ENCODE measurements around the gene VILL.

Gene VILL

DNA sequence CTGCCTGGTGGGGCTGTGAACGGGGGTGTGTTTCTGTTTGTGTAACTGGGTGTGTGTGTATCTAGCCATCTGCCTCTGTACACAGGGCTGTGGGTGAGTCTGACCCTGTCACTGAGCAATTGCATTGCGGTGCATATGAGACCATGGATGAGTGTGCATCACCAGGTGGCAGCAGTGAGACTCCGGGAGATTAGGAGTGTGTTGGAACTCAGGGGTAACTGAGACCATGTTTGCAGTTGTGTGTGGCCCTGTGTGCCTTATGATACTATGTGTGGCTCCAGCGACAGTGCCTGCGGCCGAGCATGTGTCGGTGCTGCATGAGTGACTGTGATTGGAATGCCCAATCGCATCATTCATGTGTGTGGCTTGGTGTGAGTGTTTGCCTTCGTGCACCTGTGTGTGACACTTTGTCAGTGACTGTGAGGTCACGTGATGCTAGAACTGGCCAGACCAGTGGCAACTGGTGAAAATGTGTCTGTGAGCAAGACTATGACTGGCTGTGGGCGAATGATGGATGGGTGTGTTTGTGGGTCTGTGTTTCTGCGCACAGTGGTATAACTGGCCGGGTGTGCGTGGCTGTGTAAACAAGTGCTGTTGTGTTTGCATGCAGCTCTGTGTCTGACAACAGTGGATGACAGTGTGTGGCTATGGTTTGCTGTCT lies 14.0 kb downstream of the VILL start:
- H3K4me1 ChIP-seq (ENCODE audit: control insufficient read depth, insufficient read depth, low read depth, low read length): peaks cover 2% of the 10 kb centered on the region
- DNase-seq: peak; percentile 72
- no peak overlapping the region for H4K91ac ChIP-seq (ENCODE audit: low read length)
- H3K9me3 ChIP-seq (ENCODE audit: control insufficient read depth, low read length): no peaks in the 10 kb centered on the region
- WGBS: 84% methylated on average over 14 of the region's 14 CpGs
- no peak overlapping the region for H3K4me2 ChIP-seq (ENCODE audit: low read length, poor library complexity, severe bottlenecking)
- H2BK15ac ChIP-seq (ENCODE audit: low read depth, poor library complexity, severe bottlenecking): no peak overlapping the region
- H2BK5ac ChIP-seq (ENCODE audit: low read depth, low read length, poor library complexity, severe bottlenecking): no peak overlapping the region
- no peak overlapping the region for H4K8ac ChIP-seq (ENCODE audit: low read length)
- no peak overlapping the region for H2BK12ac ChIP-seq (ENCODE audit: low read length in 2 of 2)
- peak overlapping the region; percentile 31 for H3K9ac ChIP-seq (ENCODE audit: low read length)
- H3K4ac ChIP-seq (ENCODE audit: low read depth in 1 of 2, low read length in 2 of 2): no peak overlapping the region
- no peak overlapping the region for H3K14ac ChIP-seq (ENCODE audit: low read length in 2 of 2)
- H3K23ac ChIP-seq (ENCODE audit: low read length in 2 of 2): no peak overlapping the region
- no peak overlapping the region for H3K27ac ChIP-seq (ENCODE audit: low read length, poor library complexity, severe bottlenecking)
- H3K4me3 ChIP-seq (ENCODE audit: insufficient read depth in 1 of 2, low read depth in 1 of 2, low read length in 2 of 2): no peak overlapping the region
- H3K36me3 ChIP-seq (ENCODE audit: control insufficient read depth in 1 of 2, insufficient read depth in 2 of 2, low read depth in 1 of 2, low read length in 2 of 2): peaks cover 39 to 64% of the 10 kb centered on the region in 2 experiments
- H2AK5ac ChIP-seq (ENCODE audit: low read length, severe bottlenecking): no peak overlapping the region
- no peaks in the 10 kb centered on the region for H3K79me1 ChIP-seq (replicated peaks; ENCODE audit: low read length, poor library complexity, severe bottlenecking)
- no peak overlapping the region for H2BK120ac ChIP-seq (ENCODE audit: low read depth, low read length)
- no peak overlapping the region for H2AFZ ChIP-seq (ENCODE audit: low read depth, low read length)
- no peaks in the 10 kb centered on the region for H3K27me3 ChIP-seq (ENCODE audit: control insufficient read depth in 1 of 2, insufficient read depth in 1 of 2, low read length in 2 of 2)
- H3K18ac ChIP-seq (ENCODE audit: low read depth in 1 of 2, low read length in 2 of 2): no peak overlapping the region

DNA sequence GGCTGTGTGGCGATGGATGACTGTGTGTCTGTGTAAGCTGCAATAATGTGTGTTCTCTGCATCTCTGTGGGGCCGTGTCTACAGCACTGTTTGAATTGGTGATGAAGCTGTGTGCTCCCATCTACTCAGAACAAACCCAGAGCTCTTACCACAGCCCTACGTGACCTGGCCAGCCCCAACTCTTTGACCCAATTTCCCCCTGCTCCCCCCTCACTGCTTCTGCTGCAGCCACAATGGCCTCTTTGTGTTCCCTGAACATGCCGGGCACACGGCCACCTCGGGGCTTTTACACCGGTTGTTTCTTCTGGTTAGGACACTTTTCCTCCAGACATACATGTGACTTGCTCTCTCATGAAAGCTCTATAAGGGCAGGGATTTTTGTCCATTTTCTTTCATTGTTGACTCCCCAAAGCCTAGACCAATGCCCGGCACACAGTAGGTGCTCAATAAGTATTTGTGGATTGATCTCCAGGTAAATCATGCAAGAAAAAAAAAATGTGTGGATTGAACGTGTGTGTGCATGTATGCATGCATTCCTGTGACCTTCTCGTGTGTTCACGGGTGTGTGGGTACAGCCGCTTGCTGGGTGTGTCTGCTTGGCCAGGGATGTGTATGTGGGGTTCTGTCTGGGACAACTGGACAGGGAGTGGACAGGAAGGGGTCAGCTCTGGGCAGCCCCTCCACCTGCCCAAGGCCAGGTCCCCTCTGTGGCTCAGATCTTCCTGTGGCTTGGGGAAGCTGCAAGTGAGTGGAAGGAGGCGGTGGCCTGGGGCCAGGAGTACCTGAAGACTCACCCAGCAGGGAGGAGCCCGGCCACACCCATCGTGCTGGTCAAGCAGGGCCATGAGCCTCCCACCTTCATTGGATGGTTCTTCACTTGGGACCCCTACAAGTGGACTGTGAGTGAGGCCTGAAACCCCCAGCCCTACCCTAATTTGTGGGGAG lies 14.8 kb downstream of the VILL start:
- WGBS: 93% methylated on average over 13 of the region's 15 CpGs

DNA sequence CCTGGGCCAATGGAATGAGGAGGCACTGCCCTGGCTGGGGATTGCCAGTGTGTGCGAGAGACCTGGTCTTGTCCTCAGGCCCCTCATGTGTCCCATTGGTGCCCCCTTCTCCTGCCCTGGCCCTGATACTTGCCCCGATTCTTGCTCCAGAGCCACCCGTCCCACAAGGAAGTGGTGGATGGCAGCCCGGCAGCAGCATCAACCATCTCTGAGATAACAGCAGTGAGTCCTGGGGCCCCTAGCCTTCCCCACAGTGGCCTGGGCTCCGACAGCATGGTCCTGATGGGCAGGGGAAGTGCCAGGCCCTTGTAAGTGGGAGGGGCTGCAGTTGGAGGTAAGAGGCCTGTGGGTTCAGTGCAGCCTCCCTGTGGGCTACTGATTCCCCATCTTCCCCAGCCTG lies 15.4 kb downstream of the VILL start:
- no peak overlapping the region for H2BK5ac ChIP-seq (ENCODE audit: low read depth, low read length, poor library complexity, severe bottlenecking)
- H2BK12ac ChIP-seq (ENCODE audit: low read length in 2 of 2): no peak overlapping the region
- H2AFZ ChIP-seq (ENCODE audit: low read depth, low read length): no peak overlapping the region
- H4K8ac ChIP-seq (ENCODE audit: low read length): no peak overlapping the region
- H3K36me3 ChIP-seq (ENCODE audit: control insufficient read depth in 1 of 2, insufficient read depth in 2 of 2, low read depth in 1 of 2, low read length in 2 of 2): peaks cover 53 to 66% of the 10 kb centered on the region in 2 experiments
- no peak overlapping the region for H2BK15ac ChIP-seq (ENCODE audit: low read depth, poor library complexity, severe bottlenecking)
- H3K4me1 ChIP-seq (ENCODE audit: control insufficient read depth, insufficient read depth, low read depth, low read length): peaks cover 2% of the 10 kb centered on the region
- H3K9me3 ChIP-seq (ENCODE audit: control insufficient read depth, low read length): no peaks in the 10 kb centered on the region
- no peak overlapping the region for H3K4me2 ChIP-seq (ENCODE audit: low read length, poor library complexity, severe bottlenecking)
- H3K14ac ChIP-seq (ENCODE audit: low read length in 2 of 2): no peak overlapping the region
- no peak for DNase-seq
- H2BK120ac ChIP-seq (ENCODE audit: low read depth, low read length): no peak overlapping the region
- no peaks in the 10 kb centered on the region for H3K27me3 ChIP-seq (ENCODE audit: control insufficient read depth in 1 of 2, insufficient read depth in 1 of 2, low read length in 2 of 2)
- H3K79me1 ChIP-seq (replicated peaks; ENCODE audit: low read length, poor library complexity, severe bottlenecking): no peaks in the 10 kb centered on the region
- H3K9ac ChIP-seq (ENCODE audit: low read length): no peak overlapping the region
- H3K27ac ChIP-seq (ENCODE audit: low read length, poor library complexity, severe bottlenecking): no peak overlapping the region
- no peak overlapping the region for H3K4me3 ChIP-seq (ENCODE audit: insufficient read depth in 1 of 2, low read depth in 1 of 2, low read length in 2 of 2)
- no peak overlapping the region for H3K23ac ChIP-seq (ENCODE audit: low read length in 2 of 2)
- WGBS: 84% methylated on average over 5 of the region's 5 CpGs
- H3K18ac ChIP-seq (ENCODE audit: low read depth in 1 of 2, low read length in 2 of 2): no peak overlapping the region
- no peak overlapping the region for H4K91ac ChIP-seq (ENCODE audit: low read length)
- no peak overlapping the region for H2AK5ac ChIP-seq (ENCODE audit: low read length, severe bottlenecking)
- no peak overlapping the region for H3K4ac ChIP-seq (ENCODE audit: low read depth in 1 of 2, low read length in 2 of 2)

More for the DNA sequence above, 14.8 kb downstream of the VILL start:
- no peak overlapping the region for H4K91ac ChIP-seq (ENCODE audit: low read length)
- no peak overlapping the region for H3K23ac ChIP-seq (ENCODE audit: low read length in 2 of 2)
- peak overlapping the region; percentile 11 for H3K9ac ChIP-seq (ENCODE audit: low read length)
- H3K14ac ChIP-seq (ENCODE audit: low read length in 2 of 2): no peak overlapping the region
- no peak overlapping the region for H3K27ac ChIP-seq (ENCODE audit: low read length, poor library complexity, severe bottlenecking)
- H3K27me3 ChIP-seq (ENCODE audit: control insufficient read depth in 1 of 2, insufficient read depth in 1 of 2, low read length in 2 of 2): no peaks in the 10 kb centered on the region
- H3K18ac ChIP-seq (ENCODE audit: low read depth in 1 of 2, low read length in 2 of 2): no peak overlapping the region
- H3K4me3 ChIP-seq (ENCODE audit: insufficient read depth in 1 of 2, low read depth in 1 of 2, low read length in 2 of 2): no peak overlapping the region
- H3K4me1 ChIP-seq (ENCODE audit: control insufficient read depth, insufficient read depth, low read depth, low read length): peaks cover 2% of the 10 kb centered on the region
- H3K79me1 ChIP-seq (replicated peaks; ENCODE audit: low read length, poor library complexity, severe bottlenecking): no peaks in the 10 kb centered on the region
- no peak overlapping the region for H3K4ac ChIP-seq (ENCODE audit: low read depth in 1 of 2, low read length in 2 of 2)
- peaks cover 47 to 66% of the 10 kb centered on the region in 2 experiments for H3K36me3 ChIP-seq (ENCODE audit: control insufficient read depth in 1 of 2, insufficient read depth in 2 of 2, low read depth in 1 of 2, low read length in 2 of 2)
- no peak for DNase-seq
- no peak overlapping the region for H2AFZ ChIP-seq (ENCODE audit: low read depth, low read length)
- H2AK5ac ChIP-seq (ENCODE audit: low read length, severe bottlenecking): no peak overlapping the region
- no peak overlapping the region for H3K4me2 ChIP-seq (ENCODE audit: low read length, poor library complexity, severe bottlenecking)
- H2BK5ac ChIP-seq (ENCODE audit: low read depth, low read length, poor library complexity, severe bottlenecking): no peak overlapping the region
- H2BK120ac ChIP-seq (ENCODE audit: low read depth, low read length): no peak overlapping the region
- H4K8ac ChIP-seq (ENCODE audit: low read length): no peak overlapping the region
- H3K9me3 ChIP-seq (ENCODE audit: control insufficient read depth, low read length): no peaks in the 10 kb centered on the region
- no peak overlapping the region for H2BK12ac ChIP-seq (ENCODE audit: low read length in 2 of 2)
- no peak overlapping the region for H2BK15ac ChIP-seq (ENCODE audit: low read depth, poor library complexity, severe bottlenecking)

DNA sequence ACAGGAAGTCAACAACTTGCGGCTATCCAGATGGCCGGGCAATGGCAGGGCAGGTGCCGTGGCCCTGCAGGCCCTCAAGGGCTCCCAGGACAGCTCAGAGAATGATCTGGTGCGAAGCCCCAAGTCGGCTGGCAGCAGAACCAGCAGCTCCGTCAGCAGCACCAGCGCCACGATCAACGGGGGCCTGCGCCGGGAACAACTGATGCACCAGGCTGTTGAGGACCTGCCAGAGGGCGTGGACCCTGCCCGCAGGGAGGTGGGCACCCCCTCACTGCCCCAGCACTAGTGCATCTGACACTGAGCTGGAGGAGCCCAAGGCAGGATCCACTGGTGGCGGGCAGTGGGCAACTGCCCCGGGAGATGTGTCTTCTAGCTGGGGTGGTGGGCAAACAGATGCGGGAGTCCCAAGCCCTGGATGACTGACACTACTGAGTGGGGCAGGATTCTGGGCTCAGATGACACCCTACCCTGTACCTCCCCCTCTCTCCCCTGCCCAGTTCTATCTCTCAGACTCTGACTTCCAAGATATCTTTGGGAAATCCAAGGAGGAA lies 15.9 kb downstream of the VILL start:
- no peak for DNase-seq
- Histone ChIP-seq H3K23ac (ENCODE audit: low read length in 2 of 2) (no peak overlapping the region), H2AK5ac (ENCODE audit: low read length, severe bottlenecking) (no peak overlapping the region), H2BK12ac (ENCODE audit: low read length in 2 of 2) (no peak overlapping the region), H3K9me3 (ENCODE audit: control insufficient read depth, low read length) (no peaks in the 10 kb centered on the region), H3K4me2 (ENCODE audit: low read length, poor library complexity, severe bottlenecking) (no peak overlapping the region), H3K79me1 (replicated peaks; ENCODE audit: low read length, poor library complexity, severe bottlenecking) (no peaks in the 10 kb centered on the region), H3K18ac (ENCODE audit: low read depth in 1 of 2, low read length in 2 of 2) (no peak overlapping the region), H3K4me3 (ENCODE audit: insufficient read depth in 1 of 2, low read depth in 1 of 2, low read length in 2 of 2) (no peak overlapping the region), H2AFZ (ENCODE audit: low read depth, low read length) (no peak overlapping the region), H3K27me3 (ENCODE audit: control insufficient read depth in 1 of 2, insufficient read depth in 1 of 2, low read length in 2 of 2) (no peaks in the 10 kb centered on the region), H2BK5ac (ENCODE audit: low read depth, low read length, poor library complexity, severe bottlenecking) (no peak overlapping the region), H2BK15ac (ENCODE audit: low read depth, poor library complexity, severe bottlenecking) (no peak overlapping the region), H4K91ac (ENCODE audit: low read length) (no peak overlapping the region), H3K36me3 (ENCODE audit: control insufficient read depth in 1 of 2, insufficient read depth in 2 of 2, low read depth in 1 of 2, low read length in 2 of 2) (peaks cover 54 to 67% of the 10 kb centered on the region in 2 experiments), H3K4ac (ENCODE audit: low read depth in 1 of 2, low read length in 2 of 2) (no peak overlapping the region), H4K8ac (ENCODE audit: low read length) (no peak overlapping the region), H3K14ac (ENCODE audit: low read length in 2 of 2) (no peak overlapping the region), H2BK120ac (ENCODE audit: low read depth, low read length) (no peak overlapping the region), H3K4me1 (ENCODE audit: control insufficient read depth, insufficient read depth, low read depth, low read length) (peaks cover 2% of the 10 kb centered on the region), H3K9ac (ENCODE audit: low read length) (no peak overlapping the region), H3K27ac (ENCODE audit: low read length, poor library complexity, severe bottlenecking) (no peak overlapping the region)
- WGBS: 97% methylated on average over 14 of the region's 16 CpGs
